GM18505 (cell line): ENCODE data around the gene TMEM163.
"Not testable (repeated sequence)": the region's sequence is repeated elsewhere in the genome, so short reads cannot be mapped to it uniquely, and the experiment has no call there.

ENCODE experiments used
- ATAC-seq: cut with Tn5 transposase; IDR thresholded peaks from one replicate; pipeline ENCODE4 v1.9.1; 2021; ENCODE audit not compliant: unreplicated experiment
- POLR2A ChIP-seq: IDR thresholded peaks from 4 replicates; pipeline ENCODE4 v1.6.1; 2011; ENCODE audit warnings: borderline replicate concordance; ENCODE audit not compliant: insufficient read depth, insufficient read length; ENCODE audit errors: extremely low read depth

Gene TMEM163

GRCh38 chr2:134573724-134574123, 145.1 kb downstream of the TMEM163 start:
- TF ChIP-seq POLR2A: no peak
- no peak for ATAC-seq

- no peak for ATAC-seq
- TF ChIP-seq POLR2A: no peak
Measured at GRCh38 chr2:134573085-134573370, 145.8 kb downstream of the TMEM163 start.

GRCh38 chr2:134572314-134573084, 146.3 kb downstream of the TMEM163 start:
- TF ChIP-seq POLR2A: no peak
- ATAC-seq: no peak

GRCh38 chr2:134570676-134571075, 148.1 kb downstream of the TMEM163 start:
- TF ChIP-seq POLR2A: no peak

GRCh38 chr2:134568413-134568812, 150.4 kb downstream of the TMEM163 start:
- no peak for ATAC-seq
- TF ChIP-seq POLR2A: no peak

More at GRCh38 chr2:134570676-134571075, 148.1 kb downstream of the TMEM163 start:
- no peak for ATAC-seq

GRCh38 chr2:134567666-134568065, 151.1 kb downstream of the TMEM163 start:
- no peak for ATAC-seq
- TF ChIP-seq POLR2A: no peak

GRCh38 chr2:134564955-134565354, 153.8 kb downstream of the TMEM163 start:
- ATAC-seq: not testable (repeated sequence)

GRCh38 chr2:134564549-134564948, 154.3 kb downstream of the TMEM163 start:
- TF ChIP-seq POLR2A: no peak
- no peak for ATAC-seq

- no peak for TF ChIP-seq POLR2A
- ATAC-seq: no peak
Measured at GRCh38 chr2:134558208-134558830, 160.5 kb downstream of the TMEM163 start.

GRCh38 chr2:134555411-134555810, 163.4 kb downstream of the TMEM163 start:
- no peak for TF ChIP-seq POLR2A
- no peak for ATAC-seq

GRCh38 chr2:134553657-134554056, 165.1 kb downstream of the TMEM163 start:
- TF ChIP-seq POLR2A: no peak
- no peak for ATAC-seq

GRCh38 chr2:134550566-134551164, 168.1 kb downstream of the TMEM163 start:
- no peak for TF ChIP-seq POLR2A
- no peak for ATAC-seq

- no peak for ATAC-seq
- TF ChIP-seq POLR2A: no peak
Measured at GRCh38 chr2:134549104-134549503, 169.7 kb downstream of the TMEM163 start.

GRCh38 chr2:134540990-134541389, 177.8 kb downstream of the TMEM163 start:
- ATAC-seq: no peak

More at GRCh38 chr2:134540990-134541389, 177.8 kb downstream of the TMEM163 start:
- no peak for TF ChIP-seq POLR2A
